Natural killer cell (primary cell): ENCODE measurements around the gene PSD. TPM values are rescaled to one million over a fixed set of nuclear protein-coding genes. Genes with fewer than 3 reads are reported as not detected.

Source experiments
- ATAC-seq, 3 donors: fragments of 150-1000 bp in 2 of 3; fragments of 200-7000 bp in 1 of 3; cut with Tn5 transposase; 1 replicate in 1 of 3; 2 replicates in 2 of 3; pipeline ENCODE4 v1.10.0; 2021; ENCODE audit warnings: mild to moderate bottlenecking in 2 of 3, moderate library complexity in 2 of 3
- DNase-seq, 2 donors: peaks; one replicate each; pipeline versions ENCODE4 v3.0.0 to v3.0.0-alpha.2; 2013 to 2021; ENCODE audit warnings: mixed read lengths in 1 of 2
- H3K27ac ChIP-seq: one replicate; pipeline ENCODE4 v1.5.1; 2013; ENCODE audit warnings: mild to moderate bottlenecking, low read length
- H3K27me3 ChIP-seq: one replicate; pipeline ENCODE4 v1.6.1; 2013; ENCODE audit warnings: low read length; ENCODE audit not compliant: control insufficient read depth, insufficient read depth
- H3K36me3 ChIP-seq: one replicate; pipeline ENCODE4 v1.6.1; 2013; ENCODE audit warnings: low read length; ENCODE audit not compliant: control insufficient read depth, insufficient read depth
- H3K4me1 ChIP-seq: one replicate; pipeline ENCODE4 v1.6.1; 2013; ENCODE audit warnings: low read length; ENCODE audit not compliant: control insufficient read depth, insufficient read depth
- H3K4me3 ChIP-seq: one replicate; pipeline ENCODE4 v1.5.1; 2013; ENCODE audit warnings: low read length
- H3K9me3 ChIP-seq: one replicate; pipeline ENCODE4 v1.6.1; 2013; ENCODE audit warnings: low read length; ENCODE audit not compliant: control insufficient read depth, insufficient read depth
- H3K27ac Mint-ChIP-seq, 2 donors: one replicate each; pipeline ENCODE4 v1.8.0; 2022; ENCODE audit warnings: mild to moderate bottlenecking in 2 of 2, mixed read lengths in 2 of 2, moderate library complexity in 1 of 2
- H3K27me3 Mint-ChIP-seq, 2 donors: one replicate each; pipeline ENCODE4 v1.8.0; 2022; ENCODE audit warnings: low read depth in 2 of 2, mixed read lengths in 2 of 2
- H3K36me3 Mint-ChIP-seq: one replicate; pipeline ENCODE4 v1.8.0; 2022; ENCODE audit warnings: mixed read lengths
- H3K4me1 Mint-ChIP-seq, 2 donors: one replicate each; pipeline ENCODE4 v1.8.0; 2022; ENCODE audit warnings: mixed read lengths in 2 of 2
- H3K4me3 Mint-ChIP-seq: one replicate; pipeline ENCODE4 v1.8.0; 2022; ENCODE audit warnings: mild to moderate bottlenecking, moderate library complexity, mixed read lengths
- H3K9me3 Mint-ChIP-seq, 2 donors: one replicate each; pipeline ENCODE4 v1.8.0; 2022; ENCODE audit warnings: mixed read lengths in 2 of 2
- CTCF ChIP-seq: fragments of 200-600 bp; IDR thresholded peaks from one replicate; pipeline ENCODE4 v1.8.0; 2022; ENCODE audit warnings: antibody characterized with exemption
- WGBS: methylation state at CpG from one replicate; pipeline ENCODE4 v1.1.7; 2013; ENCODE audit warnings: missing lambda C conversion rate; ENCODE audit not compliant: insufficient coverage; 5-methylcytosine and 5-hydroxymethylcytosine counted together
- intact Hi-C: fragments of 100-400 bp; cut with micrococcal nuclease; formaldehyde crosslinking; loops from one replicate; pipeline ENCODE4 v1.14.2; 2022
- total RNA-seq, 4 donors: library from RNA; stranded (reverse); fragments of 120-200 nt in 1 of 4; gene quantifications; one replicate each; pipeline versions ENCODE4 v1.2.3 to v1.2.4, GENCODE V29; 2013 to 2022

Gene PSD
- total RNA-seq, 3 donors from 2014 or later (not counting 1 experiment from before 2014, with no cell fraction given): 1.9 to 2.4 (median 2.1) TPM

GRCh38 chr10:102465466-102465865 lies 46.9 kb upstream of the PSD start:
- H3K27ac ChIP-seq: no peak overlapping the region
- DNase-seq (no peak), ATAC-seq (no peak)
- intact Hi-C loops: no loop called here
- H3K36me3 Mint-ChIP-seq: no peaks in the 10 kb centered on the region
- no peak overlapping the region for H3K27ac Mint-ChIP-seq
- no peak overlapping the region for H3K4me3 ChIP-seq
- H3K9me3 ChIP-seq: no peaks in the 10 kb centered on the region
- no peak for TF ChIP-seq CTCF
- peaks cover 0 to 2% of the 10 kb centered on the region in 2 donors for H3K27me3 Mint-ChIP-seq
- no peak overlapping the region for H3K4me3 Mint-ChIP-seq
- H3K36me3 ChIP-seq: no peaks in the 10 kb centered on the region
- WGBS: 88% methylated on average over 3 of the region's 3 CpGs
- H3K9me3 Mint-ChIP-seq: no peaks in the 10 kb centered on the region
- no peaks in the 10 kb centered on the region for H3K27me3 ChIP-seq
- peaks cover 15% of the 10 kb centered on the region for H3K4me1 ChIP-seq
- H3K4me1 Mint-ChIP-seq: peaks cover 21 to 32% of the 10 kb centered on the region in 2 donors

DNA sequence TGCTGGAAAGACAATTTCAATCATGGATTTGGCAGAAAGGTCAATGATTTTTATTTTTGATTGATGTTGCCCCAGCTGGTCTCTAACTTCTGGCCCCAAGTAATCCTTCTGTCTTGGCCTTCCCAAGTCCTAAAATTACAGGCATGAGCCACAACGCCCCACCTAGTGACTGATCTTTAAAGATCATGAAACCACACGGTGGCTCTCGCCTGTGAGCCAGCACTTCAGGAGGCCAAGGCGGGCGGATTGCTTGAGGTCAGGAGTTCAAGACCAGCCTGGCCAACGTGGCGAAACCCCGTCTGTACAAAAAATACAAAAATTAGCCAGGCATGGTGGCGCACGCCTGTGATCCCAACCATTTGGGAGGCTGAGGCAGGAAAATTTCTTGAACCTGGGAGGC lies 45.4 kb upstream of the PSD start:
- no peaks in the 10 kb centered on the region for H3K9me3 ChIP-seq
- no peak overlapping the region for H3K4me3 Mint-ChIP-seq
- WGBS: 87% methylated on average over 10 of the region's 10 CpGs
- H3K4me1 Mint-ChIP-seq: peaks cover 22 to 27% of the 10 kb centered on the region in 2 donors
- no peak for DNase-seq
- intact Hi-C loops: loop anchor here (5.0 kb wide), 1 partner anchor 47 kb away; the partner anchor contains the start of gene PSD
- H3K27ac ChIP-seq: no peak overlapping the region
- TF ChIP-seq CTCF: no peak
- H3K4me3 ChIP-seq: no peak overlapping the region
- peaks cover 0 to 2% of the 10 kb centered on the region in 2 donors for H3K27me3 Mint-ChIP-seq
- no peaks in the 10 kb centered on the region for H3K9me3 Mint-ChIP-seq
- H3K36me3 Mint-ChIP-seq: no peaks in the 10 kb centered on the region
- no peaks in the 10 kb centered on the region for H3K36me3 ChIP-seq
- no peaks in the 10 kb centered on the region for H3K27me3 ChIP-seq
- no peak for ATAC-seq
- peaks cover 15% of the 10 kb centered on the region for H3K4me1 ChIP-seq
- H3K27ac Mint-ChIP-seq: no peak overlapping the region

GRCh38 chr10:102462512-102463054 lies 44.0 kb upstream of the PSD start:
- Mint-ChIP-seq H3K27ac (peak overlapping the region; percentile 54 to 80), H3K9me3 (no peaks in the 10 kb centered on the region), H3K4me3 (peak overlapping the region; percentile 98), H3K36me3 (no peaks in the 10 kb centered on the region), H3K27me3 (peaks cover 0 to 2% of the 10 kb centered on the region in 2 donors), H3K4me1 (peaks cover 22 to 26% of the 10 kb centered on the region in 2 donors)
- H3K27me3 ChIP-seq: no peaks in the 10 kb centered on the region
- intact Hi-C loops: loop anchor here (5.0 kb wide), 1 partner anchor 45 kb away; the partner anchor contains the start of gene PSD
- no peak for ATAC-seq
- DNase-seq: no peak
- TF ChIP-seq CTCF: no peak
- H3K4me3 ChIP-seq: no peak overlapping the region
- H3K27ac ChIP-seq: no peak overlapping the region
- H3K36me3 ChIP-seq: no peaks in the 10 kb centered on the region
- 79% methylated on average over 6 of the region's 6 CpGs for WGBS
- no peaks in the 10 kb centered on the region for H3K9me3 ChIP-seq
- peaks cover 15% of the 10 kb centered on the region for H3K4me1 ChIP-seq
